Measurements from ENCODE around the gene PHACTR3. TPM values are rescaled to one million over a fixed set of nuclear protein-coding genes. Genes with fewer than 3 reads are reported as not detected.

PHACTR3 gene
- total and polyA plus RNA-seq, 2 of the 8 experiments (the other 6 are each of a cell fraction or from before 2014, with no cell fraction given): 0.05 to 0.13 TPM

GRCh38 chr20:59673288-59673997 lies 69.1 kb downstream of the PHACTR3 start (continued):
- TF ChIP-seq MAFK (IDR thresholded peaks at IDR 0.05; ENCODE audit: low read depth, low read length) (no peak), CHD2 (IDR thresholded peaks at IDR 0.05; ENCODE audit: low read length) (no peak), HDAC6 (IDR thresholded peaks at IDR 0.05; ENCODE audit: low read depth, low read length) (no peak), TBP (IDR thresholded peaks at IDR 0.05; ENCODE audit: low read depth, low read length) (no peak), NRF1 (IDR thresholded peaks at IDR 0.05; ENCODE audit: low read depth, low read length) (no peak), YY1 (IDR thresholded peaks at IDR 0.05; ENCODE audit: low read depth, low read length) (no peak), BRCA1 (IDR thresholded peaks at IDR 0.05; ENCODE audit: low read depth, low read length) (no peak)
